NCI-H2227 (cell line): Measurements from ENCODE around the gene SPIRE1.
"Not testable (repeated sequence)": the region's sequence is repeated elsewhere in the genome, so short reads cannot be mapped to it uniquely, and the experiment has no call there.

ENCODE experiments used
- DNase-seq: peaks from one replicate; lab custom pipeline; 2025; ENCODE audit not compliant: unreplicated experiment; lab: John Stamatoyannopoulos, UW

The SPIRE1 gene

DNA sequence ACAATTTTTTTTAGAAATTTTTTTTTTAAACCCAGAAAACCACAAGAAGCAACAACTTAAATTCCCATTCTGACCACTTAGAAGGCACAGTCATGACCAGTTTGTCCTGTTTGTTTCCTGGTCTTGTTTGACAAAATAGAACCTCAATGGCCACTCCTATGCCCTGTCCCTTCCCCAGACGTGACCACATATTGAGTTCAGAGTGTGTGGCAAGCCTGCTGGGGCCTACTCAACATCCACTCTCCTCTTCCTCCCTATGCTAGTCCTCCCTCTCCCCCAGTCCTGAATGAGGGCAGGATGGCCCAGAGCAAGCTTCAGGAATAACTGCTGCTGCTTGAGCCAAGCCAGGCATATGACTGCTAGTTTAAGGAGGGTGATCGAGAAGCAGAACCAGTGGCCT lies 160.6 kb downstream of the SPIRE1 start:
- DNase-seq, result no peak

DNA sequence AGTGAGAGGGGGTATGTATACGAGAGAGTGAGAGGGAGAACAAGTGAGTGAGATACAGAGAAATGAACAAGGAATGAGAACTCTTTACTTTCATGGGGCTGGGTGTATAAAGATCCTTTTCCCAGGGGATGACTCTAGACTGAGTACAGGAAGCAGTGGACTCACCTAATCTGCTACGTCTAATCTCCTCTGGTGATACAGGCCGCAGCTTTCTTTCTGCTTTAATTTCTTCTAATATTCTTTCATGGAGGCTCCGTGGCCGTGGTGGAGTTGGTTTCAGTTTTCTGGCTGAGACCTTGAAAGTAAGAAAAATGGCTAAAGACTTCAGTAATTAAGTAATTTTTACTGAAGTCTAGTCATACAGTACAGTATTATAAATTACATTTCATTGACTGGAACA lies 165.0 kb downstream of the SPIRE1 start:
- no peak for DNase-seq

DNA sequence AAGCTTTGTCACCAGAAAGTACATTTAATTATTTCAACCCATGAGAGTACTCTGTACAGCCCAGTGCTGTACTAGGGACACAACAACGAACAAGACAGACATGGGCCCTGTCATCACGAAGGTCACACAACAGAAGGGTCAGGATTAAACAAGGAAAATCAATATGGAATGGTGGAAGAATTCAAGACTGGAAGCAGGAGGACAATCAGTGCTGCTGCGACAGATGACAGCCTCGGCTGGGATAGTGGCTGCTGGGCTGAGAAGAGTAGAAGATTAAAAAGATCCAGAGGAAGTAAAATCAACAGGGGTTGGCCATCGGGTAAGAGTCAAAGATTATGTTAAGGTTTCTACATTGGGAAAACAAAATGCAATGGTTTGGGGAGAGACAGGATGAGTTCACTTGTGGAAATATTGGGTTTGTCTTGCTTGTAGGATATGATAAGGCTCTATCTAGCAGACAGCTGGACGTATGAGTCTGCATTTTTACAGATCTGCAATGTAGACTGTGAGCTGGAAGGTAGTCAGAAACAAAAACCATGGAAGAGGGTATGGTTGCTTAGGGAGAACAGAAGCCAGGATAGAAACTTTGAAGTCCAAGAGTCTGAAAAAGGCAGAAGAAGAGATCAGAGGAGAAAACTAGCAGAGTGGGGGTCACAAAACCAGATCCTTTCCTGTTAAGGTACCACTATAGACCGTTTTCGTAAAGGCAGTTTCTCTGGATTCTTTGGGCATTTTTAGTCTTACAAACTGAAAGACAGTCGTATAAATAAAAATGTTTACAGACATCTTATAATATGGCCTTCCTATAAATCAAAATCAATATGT lies 166.1 kb downstream of the SPIRE1 start:
- DNase-seq, result no peak

DNA sequence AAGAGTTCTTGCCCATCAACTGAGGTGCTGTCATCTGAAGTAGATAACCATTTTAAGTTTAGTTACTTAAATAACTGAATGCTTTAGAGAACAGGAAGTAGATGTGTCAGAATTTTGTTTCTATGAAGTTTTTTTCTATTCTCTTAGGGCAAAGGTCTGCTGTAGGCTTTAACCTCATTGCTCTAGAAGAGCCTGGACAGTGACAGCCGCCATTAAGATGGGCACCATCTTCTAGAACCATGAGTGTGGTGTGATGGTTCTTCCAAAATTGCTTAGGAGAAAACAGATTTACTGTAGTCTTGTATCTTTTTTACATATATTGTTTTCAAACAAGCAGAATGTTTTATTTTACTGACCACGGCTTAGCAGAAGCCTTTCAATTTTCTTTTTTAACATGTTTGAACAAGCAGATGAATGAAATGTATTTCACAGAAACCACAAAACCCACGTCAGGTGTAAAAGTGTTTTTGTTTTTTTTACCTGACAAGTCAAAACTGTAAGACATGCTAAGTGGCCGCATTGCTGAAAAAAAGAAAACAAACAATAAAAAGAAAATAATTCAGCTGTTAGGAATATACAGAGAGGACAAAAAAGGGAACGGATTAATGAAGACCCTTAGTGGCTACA lies 172.3 kb downstream of the SPIRE1 start:
- DNase-seq, result no peak

DNA sequence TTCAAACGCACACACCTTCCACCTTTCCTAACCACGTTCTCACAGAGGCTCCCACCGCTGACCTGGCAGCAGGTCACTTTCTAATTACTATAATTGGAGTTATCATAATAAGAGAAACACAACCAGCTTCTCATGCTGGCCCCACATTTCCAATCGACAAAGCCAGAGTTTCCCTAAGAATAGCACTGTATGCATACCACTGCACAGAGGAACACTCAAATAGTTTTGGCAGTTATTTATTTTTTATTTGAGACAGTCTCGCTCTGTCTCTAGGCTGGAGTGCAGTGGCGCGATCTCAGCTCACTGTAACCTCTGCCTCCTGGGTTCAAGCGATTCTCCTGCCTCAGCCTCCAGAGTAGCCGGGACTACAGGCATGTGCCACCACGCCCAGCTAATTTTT lies 176.0 kb downstream of the SPIRE1 start:
- not testable (repeated sequence) for DNase-seq

DNA sequence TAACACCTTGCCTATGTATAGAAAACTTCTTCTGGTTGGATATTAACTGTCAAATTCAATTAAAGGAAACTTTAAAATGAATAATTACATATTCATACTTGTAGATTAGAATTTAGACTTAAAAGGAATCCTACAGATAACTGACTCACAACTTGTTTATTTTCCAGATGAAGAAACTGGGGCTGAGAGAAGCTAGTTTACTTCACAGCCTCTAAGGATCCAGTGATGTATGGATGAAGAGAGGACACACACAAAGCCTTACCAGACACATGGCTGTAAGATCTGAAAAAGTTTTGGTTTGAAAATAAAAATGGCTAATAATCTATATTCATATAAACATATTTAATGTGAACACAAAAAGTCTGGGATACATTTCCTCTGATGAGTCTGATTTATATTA lies 177.9 kb downstream of the SPIRE1 start:
- DNase-seq, result no peak

DNA sequence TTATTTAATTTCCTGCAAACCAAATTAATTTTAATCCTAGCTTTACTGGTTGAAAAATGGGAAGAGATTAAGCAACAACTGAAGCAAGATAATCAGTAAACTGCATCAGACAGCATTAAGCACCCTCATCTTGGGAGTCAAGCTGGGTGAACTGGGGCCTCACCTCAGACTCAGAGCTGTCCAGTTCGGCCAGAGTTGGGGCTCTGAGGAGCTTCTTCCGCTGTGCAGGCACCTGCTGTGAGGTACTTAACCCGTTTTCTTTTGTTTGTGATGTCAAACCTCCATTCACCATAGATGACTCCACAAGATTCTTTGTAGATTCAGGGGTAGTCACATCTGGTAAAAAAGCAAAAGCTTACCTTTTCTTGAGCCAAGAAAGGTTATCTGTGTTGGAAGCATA lies 178.4 kb downstream of the SPIRE1 start:
- DNase-seq, result no peak

DNA sequence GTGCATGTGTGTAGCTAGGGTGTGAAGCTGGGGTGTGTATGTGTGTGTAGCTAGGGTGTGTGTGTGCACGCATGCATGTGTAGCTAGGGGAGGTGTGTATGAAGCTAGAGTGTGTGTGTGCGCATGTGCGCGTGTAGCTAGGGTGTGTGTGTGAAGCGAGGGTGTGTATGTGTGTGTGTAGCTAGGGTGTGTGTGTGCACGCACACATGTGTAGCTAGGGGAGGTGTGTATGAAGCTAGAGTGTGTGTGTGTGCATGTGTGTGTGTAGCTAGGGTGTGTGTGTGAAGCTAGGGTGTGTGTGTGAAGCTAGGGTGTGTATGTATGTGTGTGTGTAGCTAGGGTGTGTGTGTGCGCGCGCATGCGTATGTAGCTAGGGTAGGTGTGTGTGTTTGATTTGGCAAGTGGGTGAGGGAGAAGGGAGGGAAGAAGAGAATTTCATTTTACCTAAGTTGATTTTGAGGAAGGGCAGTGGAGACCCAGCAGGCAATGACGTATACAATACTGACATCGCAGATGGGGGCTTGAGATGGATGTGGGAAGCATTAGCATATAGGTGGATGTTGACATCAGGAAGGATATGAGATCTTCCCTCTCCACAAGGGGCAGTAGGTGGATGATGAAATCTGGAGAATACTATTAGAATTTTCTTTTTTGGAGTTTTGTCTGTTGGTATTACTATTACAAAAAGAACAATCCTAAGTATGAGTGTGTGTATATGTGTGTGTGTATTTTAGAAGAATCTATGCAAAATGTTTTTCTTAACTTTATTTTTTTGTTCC lies 179.4 kb downstream of the SPIRE1 start:
- peak; percentile 21 for DNase-seq

DNA sequence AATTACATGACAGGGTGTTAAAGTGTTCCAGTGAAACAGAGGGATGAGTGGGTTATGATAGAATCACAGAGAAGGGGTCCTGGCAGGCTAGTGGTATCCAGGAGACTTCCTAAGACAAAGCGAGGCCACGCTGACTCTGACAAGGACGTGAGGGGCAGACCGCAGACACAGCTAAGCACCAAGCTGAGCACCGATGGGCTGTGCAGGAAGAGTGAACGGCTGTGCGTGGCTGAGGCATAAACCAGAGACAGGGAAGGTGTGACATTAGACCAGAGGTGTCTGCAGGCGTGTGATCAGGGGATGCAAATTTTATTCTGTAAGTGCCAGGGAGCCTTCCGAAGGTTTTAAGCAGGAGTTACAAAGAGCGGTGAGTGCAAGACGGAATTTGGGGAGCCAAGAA lies 180.3 kb downstream of the SPIRE1 start:
- no peak for DNase-seq

DNA sequence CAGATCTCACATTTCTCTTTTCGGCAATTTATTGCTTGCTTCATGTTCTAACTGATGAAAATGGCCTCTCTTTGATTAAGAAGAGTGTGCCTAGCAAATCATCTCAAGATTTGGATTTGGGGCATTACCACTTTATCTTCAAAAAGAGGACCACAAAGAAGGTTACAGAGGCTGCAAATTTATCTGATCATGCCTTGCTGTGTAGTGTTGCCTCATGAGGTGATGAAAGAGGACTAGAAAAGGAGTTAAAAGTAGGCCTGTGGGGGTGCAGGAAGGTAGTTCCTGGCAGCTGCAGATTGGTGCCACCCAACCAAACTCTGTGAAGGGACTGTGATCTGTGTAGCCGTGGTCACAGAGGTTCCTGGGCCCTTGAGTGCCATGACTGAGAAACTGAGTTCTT lies 181.0 kb downstream of the SPIRE1 start:
- no peak for DNase-seq

DNA sequence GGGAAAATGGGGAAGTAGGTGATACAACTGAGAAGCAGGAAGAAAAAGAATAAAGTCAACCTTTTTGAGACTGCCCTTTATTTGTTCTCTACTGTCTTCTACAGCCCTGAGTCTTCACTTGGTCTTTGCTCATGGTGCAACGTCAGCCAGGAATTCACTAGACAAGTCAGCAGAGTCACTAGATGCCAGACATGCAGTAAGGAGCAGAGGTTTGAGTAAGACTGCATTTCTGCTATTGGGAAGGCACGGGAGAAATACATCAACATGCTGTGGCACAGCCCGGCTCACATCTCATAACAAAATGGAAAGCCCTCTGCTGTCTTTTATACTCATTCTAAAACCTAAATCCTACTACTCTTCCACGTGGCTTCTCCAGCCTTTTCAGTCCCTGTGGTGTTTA lies 183.0 kb downstream of the SPIRE1 start:
- DNase-seq, result no peak

DNA sequence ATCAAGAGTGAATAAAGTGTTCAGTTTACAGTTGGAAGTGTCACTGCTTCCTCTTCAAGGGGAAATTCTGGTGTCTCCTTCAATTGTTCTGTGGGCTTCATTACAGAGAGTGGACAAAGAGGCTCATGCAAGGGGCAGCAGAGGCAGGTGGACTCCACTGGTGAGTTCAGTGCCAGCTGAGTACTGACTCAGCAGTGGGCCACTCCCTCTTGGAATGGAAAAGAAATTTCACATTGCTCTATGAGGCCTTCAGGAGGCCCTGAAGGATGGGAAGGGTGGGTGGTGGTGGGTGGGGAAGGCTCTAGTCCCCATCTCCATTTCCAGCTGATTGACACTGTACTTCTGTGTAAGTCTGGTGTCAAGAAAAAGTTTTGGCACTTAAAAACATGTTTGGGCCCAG lies 183.8 kb downstream of the SPIRE1 start:
- no peak for DNase-seq

DNA sequence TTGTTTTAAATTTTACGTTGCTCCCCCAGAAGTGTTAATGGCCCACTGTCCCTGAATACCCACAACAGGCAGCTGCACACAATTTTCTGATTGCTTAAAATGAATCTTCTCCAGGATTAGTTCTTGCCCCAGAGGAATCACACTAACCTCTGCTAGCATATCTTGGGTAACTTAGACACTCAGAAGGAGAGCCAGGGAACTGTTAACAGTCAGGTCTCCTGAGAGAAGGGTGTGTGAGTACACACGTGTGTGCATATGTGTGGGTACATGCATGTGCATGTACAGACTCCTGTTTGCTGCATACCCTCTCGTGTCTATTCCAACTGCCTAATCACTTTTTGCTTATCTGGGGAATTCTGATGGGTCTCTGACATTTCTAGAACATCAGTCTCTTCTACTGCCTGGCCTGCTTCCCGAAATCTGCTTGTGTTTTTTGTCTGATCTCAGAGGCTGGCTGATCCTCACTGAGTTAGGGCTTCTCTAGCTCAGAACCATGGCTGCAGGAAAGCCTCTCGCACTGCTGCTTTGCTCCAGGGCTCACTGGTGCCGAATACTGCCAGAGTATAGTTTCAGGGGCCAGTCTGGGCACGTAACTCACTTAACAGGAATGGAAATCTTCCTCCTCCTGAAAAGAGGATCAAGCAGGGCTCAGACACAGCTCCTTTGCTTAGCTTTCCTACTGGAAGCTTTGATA lies 187.4 kb downstream of the SPIRE1 start:
- DNase-seq, result no peak

DNA sequence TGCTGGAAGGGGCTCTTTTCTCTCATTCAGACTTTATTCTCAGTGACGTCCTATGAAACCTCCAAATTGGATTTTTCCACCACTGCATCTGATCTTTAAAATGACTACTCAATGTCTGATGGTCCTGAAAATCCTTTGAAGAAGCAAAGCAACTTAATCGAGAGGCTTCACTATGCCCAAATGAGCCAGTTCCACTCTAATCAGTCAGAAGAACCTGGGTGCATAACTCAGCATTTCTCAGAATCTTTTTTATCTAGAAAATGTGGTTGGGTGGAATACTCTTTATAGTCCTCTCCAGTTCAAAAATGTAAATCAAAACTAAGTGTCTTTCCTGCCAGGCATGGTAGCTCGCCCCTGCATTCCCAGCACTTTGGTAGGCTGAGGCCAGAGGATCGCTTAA lies 189.5 kb downstream of the SPIRE1 start:
- DNase-seq, result no peak

DNA sequence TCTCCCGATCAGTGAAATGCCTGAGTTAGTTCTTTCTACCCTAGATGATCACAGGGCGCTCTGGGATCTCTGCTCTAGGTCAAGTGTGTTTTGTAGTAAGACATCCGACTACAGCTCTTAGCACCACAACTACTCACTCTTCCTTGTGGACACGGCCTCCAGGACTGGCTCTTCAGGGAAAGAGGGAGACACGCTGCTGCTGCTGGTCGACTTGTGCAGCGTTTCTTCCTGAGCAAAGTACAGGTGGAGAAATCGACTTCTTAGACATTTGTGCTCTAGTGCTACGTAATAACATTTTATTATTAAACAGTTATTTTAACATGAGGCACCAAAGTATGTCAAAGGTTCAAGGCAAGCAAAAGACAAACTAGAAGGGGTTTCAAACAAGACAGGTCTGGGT lies 193.2 kb downstream of the SPIRE1 start:
- no peak for DNase-seq

DNA sequence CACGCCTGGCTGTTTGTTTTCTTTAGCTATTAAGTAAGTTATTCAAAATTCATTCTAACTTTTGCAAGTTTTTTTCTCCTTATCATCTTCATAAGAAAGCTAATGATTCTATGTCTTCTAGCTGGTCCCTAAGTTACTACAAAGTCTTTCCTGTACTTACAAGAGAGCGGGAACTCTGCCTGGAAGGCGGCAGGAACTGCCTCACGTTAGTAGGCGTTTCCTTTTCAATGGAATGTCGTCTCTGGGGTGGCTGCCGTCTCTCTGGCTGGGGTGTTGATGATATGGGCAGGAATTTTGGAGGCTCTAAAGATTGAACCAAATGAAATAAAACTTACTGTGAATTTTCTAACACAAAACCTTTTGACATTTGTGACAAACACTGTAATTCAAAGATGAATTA lies 194.7 kb downstream of the SPIRE1 start:
- DNase-seq, result no peak

DNA sequence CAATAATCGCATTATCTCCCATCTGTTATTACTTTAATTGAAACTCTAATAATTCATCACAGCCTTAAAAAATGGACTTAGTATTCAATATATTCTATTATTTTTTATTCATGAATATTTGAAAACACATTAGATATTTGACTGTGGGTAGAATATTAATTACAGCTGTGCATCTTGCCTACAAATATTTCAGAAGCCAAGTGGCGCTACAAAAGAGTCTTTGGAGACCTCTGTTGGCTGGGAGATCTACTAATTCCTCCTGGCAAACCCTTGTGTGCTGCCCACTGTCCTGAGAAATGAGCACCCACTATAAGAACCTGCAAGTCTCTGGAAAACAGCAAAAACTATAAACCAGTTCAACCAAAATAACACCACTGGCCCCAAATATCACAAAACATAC lies 195.7 kb downstream of the SPIRE1 start:
- no peak for DNase-seq

DNA sequence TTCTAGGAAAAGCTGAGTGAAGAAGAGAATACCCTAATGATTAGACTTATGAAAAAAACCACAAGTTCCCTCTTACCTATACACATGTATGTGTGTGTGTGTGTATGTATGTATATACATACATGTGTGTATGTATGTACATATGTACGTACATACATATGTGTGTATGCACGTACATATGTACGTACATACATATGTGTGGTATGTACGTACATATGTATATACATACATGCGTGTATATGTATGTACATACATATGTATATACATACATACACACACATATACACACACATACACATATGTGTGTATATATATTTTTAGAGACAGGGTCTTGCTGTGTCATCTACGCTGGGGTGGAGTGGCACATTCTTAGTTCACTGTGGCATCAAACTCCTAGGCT lies 196.6 kb downstream of the SPIRE1 start:
- DNase-seq, result no peak

DNA sequence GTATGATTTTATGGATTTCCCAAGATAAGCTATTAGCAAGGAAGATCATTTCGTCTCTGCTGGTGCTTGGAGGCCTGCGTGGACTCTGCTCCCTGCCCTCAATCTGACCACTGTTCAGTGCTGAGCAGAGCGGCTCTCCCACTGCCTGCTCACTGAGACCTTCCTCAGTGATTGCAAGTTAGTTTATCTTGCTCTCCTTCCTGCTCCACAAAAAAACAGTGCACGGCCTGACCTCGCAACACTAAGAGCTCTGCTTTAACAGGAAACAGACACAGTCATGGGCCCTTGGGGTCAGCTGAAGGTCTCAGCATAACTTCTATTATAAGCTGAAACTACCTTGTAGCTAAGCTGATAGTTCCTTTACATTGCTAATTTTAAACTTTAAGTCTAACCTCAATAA lies 197.0 kb downstream of the SPIRE1 start:
- no peak for DNase-seq

DNA sequence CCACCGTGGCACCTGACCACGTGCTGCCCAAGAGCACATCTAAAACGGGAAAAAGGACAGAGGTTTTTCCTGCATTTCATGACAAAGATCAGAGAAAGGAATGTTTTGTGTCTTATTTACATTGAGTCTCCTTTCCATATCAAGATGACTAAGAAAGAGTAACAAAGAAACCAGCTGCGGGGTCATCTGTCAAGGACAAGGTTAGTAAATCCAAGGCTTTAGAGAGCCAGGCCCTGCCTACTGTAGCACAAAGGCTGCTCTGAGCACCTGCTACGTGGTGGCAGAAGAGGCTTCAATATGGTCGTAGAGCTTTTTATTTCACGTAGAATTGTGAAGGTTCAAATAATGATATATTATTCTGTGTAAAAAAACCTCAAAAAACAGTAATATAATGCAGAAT lies 199.1 kb downstream of the SPIRE1 start:
- no peak for DNase-seq

DNA sequence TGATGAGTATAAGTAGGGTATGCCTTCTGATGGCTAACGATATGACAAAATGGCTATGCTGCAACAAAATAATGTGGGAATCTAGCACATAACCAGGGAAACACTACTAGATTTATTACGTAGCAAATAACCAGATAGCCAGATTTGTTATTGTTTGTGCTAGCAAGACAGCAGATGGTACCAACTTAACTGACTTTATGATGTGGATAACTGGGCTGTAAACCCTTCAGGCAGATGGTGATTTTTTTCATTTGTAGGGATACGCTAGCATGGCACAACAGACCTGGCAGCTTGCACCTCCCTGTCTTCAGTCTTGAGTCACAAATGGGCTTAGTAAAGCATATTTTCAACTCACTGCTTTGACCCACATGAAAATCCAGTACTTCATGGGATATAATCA lies 201.5 kb downstream of the SPIRE1 start:
- no peak for DNase-seq

DNA sequence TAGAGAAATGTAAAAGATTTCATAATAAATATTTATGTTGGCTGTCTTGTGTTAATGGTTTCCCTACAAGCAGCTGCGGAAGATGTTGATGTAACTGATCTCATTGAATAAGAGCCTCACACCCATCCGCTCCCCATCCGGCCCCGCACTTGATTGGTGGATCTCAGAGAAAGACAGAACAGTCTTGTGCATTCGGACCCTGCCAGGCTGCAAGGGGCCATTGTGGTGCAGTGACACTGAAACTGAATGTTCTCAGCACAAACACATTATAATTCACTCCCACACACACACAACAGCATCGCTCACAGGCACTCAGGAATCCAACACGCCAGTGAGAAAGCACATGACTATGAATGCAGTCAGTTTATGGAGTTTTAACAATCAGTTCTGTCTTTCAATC lies 202.4 kb downstream of the SPIRE1 start:
- no peak for DNase-seq
